GM12891 (cell line): ENCODE data around the gene EGFR.

ENCODE experiments used
- DNase-seq: peaks from one replicate; pipeline ENCODE4 v3.0.0; 2011; ENCODE audit warnings: low spot score; ENCODE audit not compliant: insufficient read length
- FAIRE-seq: peaks from 2 replicates; lab custom pipeline; 2011; peaks lifted over from hg19 to GRCh38; lab: Jason Lieb, UNC
- PAX5 ChIP-seq: IDR thresholded peaks from 2 replicates; pipeline ENCODE4 v1.6.1; 2011; ENCODE audit warnings: low read length, moderate library complexity, mild to moderate bottlenecking; ENCODE audit not compliant: insufficient read depth, severe bottlenecking
- POLR2A ChIP-seq: IDR thresholded peaks from 2 replicates; pipeline ENCODE4 v1.6.1; 2011; ENCODE audit warnings: low read depth, low read length, control low read depth
- POLR2AphosphoS5 ChIP-seq: IDR thresholded peaks from 2 replicates; pipeline ENCODE4 v1.6.1; 2011; ENCODE audit warnings: low read depth, low read length, control low read depth
- POU2F2 ChIP-seq: IDR thresholded peaks from 2 replicates; pipeline ENCODE4 v1.6.1; 2011; ENCODE audit warnings: low read depth, mild to moderate bottlenecking, control low read depth, low read length, moderate library complexity
- SPI1 ChIP-seq: IDR thresholded peaks from 2 replicates; pipeline ENCODE4 v1.6.1; 2011; ENCODE audit warnings: low read depth, low read length, control low read depth
- TAF1 ChIP-seq: IDR thresholded peaks from 2 replicates; pipeline ENCODE4 v1.6.1; 2011; ENCODE audit warnings: low read depth, low read length, control low read depth

Gene EGFR

DNA sequence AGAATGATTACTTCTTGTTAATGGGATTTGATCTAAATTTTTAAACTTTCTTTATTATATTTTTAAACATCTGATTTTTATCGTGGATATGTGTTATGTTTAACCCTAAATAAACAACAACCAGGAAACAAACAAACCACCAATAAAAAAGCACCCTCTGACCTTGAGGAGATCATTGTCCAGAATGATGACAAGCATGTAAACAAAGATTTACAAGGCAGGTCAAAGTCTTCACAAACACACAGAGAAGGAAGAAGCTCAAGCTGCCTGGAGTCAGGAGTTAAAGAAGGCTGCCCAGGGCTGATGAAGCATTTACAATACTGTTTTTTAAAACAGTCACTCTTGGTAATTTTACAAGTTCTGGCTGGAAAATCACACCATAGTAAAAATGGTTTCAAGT lies 31.0 kb upstream of the EGFR start:
- no peak for TF ChIP-seq PAX5
- no peak for TF ChIP-seq POU2F2
- no peak for TF ChIP-seq POLR2AphosphoS5
- no peak for TF ChIP-seq TAF1
- no peak for TF ChIP-seq POLR2A
- no peak for TF ChIP-seq SPI1
- FAIRE-seq (no peak), DNase-seq (no peak)

- TF ChIP-seq POLR2AphosphoS5 (no peak), SPI1 (no peak), PAX5 (no peak), TAF1 (no peak), POU2F2 (no peak), POLR2A (no peak)
- FAIRE-seq (no peak), DNase-seq (no peak)
Measured at GRCh38 chr7:54988516-54988915, 30.3 kb upstream of the EGFR start.

GRCh38 chr7:54989453-54990225 lies 29.2 kb upstream of the EGFR start:
- TF ChIP-seq POU2F2 (no peak), SPI1 (no peak), POLR2AphosphoS5 (no peak), PAX5 (no peak), POLR2A (no peak), TAF1 (no peak)
- FAIRE-seq = no peak
- no peak for DNase-seq

DNA sequence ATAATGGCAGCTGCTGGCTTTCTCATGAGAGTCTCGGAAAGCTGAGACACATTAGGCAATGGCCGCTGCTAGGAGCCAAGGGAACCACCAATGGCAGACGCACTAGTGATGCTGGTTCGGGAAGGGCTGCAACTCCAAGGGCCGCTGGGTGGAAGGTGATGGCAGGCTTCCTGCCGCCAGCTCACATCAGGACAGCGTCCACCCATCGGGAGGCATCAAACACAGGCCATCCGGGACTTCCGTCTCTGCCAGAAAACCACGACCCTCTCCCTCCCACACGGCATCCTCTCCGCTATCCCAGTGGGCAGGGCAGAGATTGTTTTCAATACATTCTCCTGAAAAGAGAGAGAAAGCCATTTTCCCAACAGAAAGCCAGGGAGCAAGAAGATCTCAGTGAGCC lies 27.5 kb upstream of the EGFR start:
- no peak for TF ChIP-seq TAF1
- no peak for TF ChIP-seq POLR2A
- no peak for FAIRE-seq
- DNase-seq = no peak

DNA sequence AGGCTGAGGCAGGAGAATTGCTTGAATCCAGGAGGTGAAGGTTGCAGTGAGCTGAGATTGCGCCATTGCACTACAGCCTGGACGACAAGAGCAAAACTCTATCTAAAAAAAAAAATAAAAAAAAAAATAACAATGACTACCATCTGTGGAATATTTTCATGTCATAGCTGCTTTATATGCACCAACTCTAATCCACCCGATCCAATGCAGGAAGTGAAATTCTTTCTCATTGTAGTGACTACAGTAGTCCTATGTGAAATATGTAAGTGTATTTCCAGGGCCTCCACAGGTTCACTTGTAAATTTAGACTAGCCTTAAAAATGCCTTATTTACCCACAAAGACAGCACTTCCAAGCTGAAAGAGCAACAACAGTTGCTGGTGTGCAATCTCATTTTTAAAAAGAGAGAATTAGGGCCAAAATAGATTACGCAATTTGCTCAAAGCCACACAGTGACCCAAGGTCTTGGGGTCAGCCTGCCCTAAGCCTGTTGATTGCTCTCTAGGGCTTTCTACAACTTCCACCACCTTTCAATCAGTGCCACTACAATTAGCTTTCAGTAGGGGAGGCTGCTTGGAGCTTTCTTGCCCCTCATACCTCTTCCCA lies 25.8 kb upstream of the EGFR start:
- no peak for TF ChIP-seq PAX5
- no peak for TF ChIP-seq POU2F2
- no peak for TF ChIP-seq POLR2AphosphoS5
- TF ChIP-seq SPI1 = no peak
- TF ChIP-seq POLR2A = no peak
- TF ChIP-seq TAF1 = no peak
- FAIRE-seq = no peak
- no peak for DNase-seq

- DNase-seq (no peak), FAIRE-seq (no peak)
- no peak for TF ChIP-seq POU2F2
Measured at GRCh38 chr7:54995166-54995565, 23.7 kb upstream of the EGFR start.

- FAIRE-seq (peak; percentile 23), DNase-seq (no peak)
- TF ChIP-seq PAX5 = no peak
- peak; percentile 85 for TF ChIP-seq SPI1
- no peak for TF ChIP-seq TAF1
- no peak for TF ChIP-seq POLR2AphosphoS5
Measured at GRCh38 chr7:54995610-54996363, 23.0 kb upstream of the EGFR start.

DNA sequence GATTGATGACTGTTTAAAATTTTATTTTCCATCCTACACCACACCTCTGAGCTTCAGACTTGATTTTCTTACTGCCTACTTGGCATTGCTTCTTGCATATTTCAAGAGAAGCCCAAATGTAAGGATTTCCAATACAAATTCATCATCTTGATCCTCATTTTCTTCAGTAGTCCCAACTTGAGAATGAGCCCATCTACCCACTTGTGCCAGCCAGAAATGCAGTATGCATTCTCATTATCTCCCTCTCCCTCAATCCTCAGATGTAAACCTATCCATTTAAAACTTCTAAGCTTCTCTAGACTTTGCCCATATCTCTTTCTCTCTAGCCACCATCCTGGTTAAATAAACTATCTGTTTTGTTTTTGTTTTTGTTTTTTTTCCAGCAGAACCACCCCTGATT lies 22.4 kb upstream of the EGFR start:
- FAIRE-seq (no peak), DNase-seq (no peak)
- no peak for TF ChIP-seq PAX5
- TF ChIP-seq TAF1 = no peak
- no peak for TF ChIP-seq SPI1
- TF ChIP-seq POLR2A = no peak
- no peak for TF ChIP-seq POU2F2
- no peak for TF ChIP-seq POLR2AphosphoS5

DNA sequence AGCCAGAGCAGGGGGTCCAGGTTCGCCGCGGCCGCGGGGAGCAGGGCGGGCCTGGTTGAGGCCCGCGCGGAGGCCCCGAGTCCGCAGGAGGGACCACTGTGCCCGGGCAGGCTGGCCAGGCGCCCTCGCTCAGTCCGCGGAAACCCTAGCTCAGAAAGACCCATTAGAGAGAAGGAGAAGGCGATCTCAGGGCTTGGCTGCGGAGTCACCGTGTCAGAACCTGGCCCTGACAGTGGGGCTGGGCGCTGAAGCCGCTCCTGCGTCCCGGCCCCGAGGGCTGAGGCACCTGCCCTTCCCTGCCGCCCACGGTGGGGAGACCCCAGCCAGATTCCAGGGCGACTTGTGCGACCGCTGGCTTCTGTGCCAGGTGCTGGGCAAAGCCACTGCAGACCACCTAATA lies 14.2 kb upstream of the EGFR start:
- FAIRE-seq = no peak
- TF ChIP-seq PAX5 (no peak), POLR2A (no peak), TAF1 (no peak), POLR2AphosphoS5 (no peak), SPI1 (no peak), POU2F2 (no peak)
- DNase-seq = no peak

GRCh38 chr7:55005241-55005851 lies 13.5 kb upstream of the EGFR start:
- FAIRE-seq = no peak
- no peak for DNase-seq
- TF ChIP-seq POLR2AphosphoS5 (no peak), POU2F2 (no peak), PAX5 (no peak), SPI1 (no peak), POLR2A (no peak)

- no peak for TF ChIP-seq POLR2A
- TF ChIP-seq PAX5 = no peak
- no peak for TF ChIP-seq SPI1
- no peak for TF ChIP-seq POLR2AphosphoS5
- TF ChIP-seq POU2F2 = no peak
- TF ChIP-seq TAF1 = no peak
- DNase-seq (no peak), FAIRE-seq (no peak)
Measured at GRCh38 chr7:55006499-55006898, 12.3 kb upstream of the EGFR start.
